ENCODE measurements around the gene UNC5B.

Gene UNC5B

DNA sequence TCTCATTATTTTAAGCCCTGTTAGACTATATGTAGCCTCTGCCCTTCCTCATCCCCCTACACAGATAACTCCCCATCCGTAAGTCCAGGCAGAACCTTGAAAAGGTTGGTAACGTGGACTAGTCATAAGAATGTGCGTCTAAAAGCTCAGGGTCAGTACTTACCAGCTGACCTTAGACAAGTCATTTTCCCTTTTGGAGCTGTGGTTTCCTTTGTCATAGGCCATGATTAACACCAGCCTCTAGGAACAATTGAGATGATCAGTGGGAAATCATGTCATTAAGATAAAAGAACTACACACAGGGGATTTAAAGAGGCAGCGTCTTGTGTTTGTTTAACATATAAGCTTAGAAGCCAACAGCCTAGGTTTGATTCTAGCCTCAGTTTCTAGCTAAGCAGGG is 6.9 kb upstream of the UNC5B start:
- no peak for DNase-seq (ENCODE audit: extremely low read depth, low read depth)
- TF ChIP-seq, protein P1, sequence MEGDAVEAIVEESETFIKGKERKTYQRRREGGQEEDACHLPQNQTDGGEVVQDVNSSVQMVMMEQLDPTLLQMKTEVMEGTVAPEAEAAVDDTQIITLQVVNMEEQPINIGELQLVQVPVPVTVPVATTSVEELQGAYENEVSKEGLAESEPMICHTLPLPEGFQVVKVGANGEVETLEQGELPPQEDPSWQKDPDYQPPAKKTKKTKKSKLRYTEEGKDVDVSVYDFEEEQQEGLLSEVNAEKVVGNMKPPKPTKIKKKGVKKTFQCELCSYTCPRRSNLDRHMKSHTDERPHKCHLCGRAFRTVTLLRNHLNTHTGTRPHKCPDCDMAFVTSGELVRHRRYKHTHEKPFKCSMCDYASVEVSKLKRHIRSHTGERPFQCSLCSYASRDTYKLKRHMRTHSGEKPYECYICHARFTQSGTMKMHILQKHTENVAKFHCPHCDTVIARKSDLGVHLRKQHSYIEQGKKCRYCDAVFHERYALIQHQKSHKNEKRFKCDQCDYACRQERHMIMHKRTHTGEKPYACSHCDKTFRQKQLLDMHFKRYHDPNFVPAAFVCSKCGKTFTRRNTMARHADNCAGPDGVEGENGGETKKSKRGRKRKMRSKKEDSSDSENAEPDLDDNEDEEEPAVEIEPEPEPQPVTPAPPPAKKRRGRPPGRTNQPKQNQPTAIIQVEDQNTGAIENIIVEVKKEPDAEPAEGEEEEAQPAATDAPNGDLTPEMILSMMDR (IDR thresholded peaks at IDR 0.05; ENCODE audit: low read depth, low read length, missing control alignments), result no peak
- H3K4me3 ChIP-seq (replicated peaks; ENCODE audit: low read depth, low read length), result no peak overlapping the region

DNA sequence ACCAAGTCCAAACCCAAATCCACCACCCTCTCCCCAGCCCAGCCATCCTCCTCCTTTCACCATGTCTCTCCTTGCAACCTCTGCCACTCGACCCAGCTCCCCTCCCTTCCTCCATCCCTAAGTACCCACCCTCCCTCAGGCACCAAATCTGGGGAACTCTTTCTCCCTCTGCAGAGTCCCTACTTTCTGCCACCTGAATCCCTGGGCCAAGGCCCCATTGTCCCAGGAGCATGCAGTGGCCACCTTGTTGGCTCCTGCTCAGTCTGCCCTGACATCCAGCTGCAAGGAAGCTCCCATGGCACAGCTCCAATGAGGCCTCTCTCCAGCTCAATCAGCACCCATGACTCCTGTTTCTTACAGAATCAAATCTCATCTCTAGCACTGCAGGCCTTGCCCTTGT is 5.5 kb upstream of the UNC5B start:
- TF ChIP-seq, protein P1 (IDR thresholded peaks at IDR 0.05; ENCODE audit: low read depth, low read length, missing control alignments), result no peak
- H3K4me3 ChIP-seq (replicated peaks; ENCODE audit: low read depth, low read length), result no peak overlapping the region
- DNase-seq (ENCODE audit: extremely low read depth, low read depth), result no peak

- no peak for DNase-seq (ENCODE audit: extremely low read depth, low read depth)
- TF ChIP-seq, protein P1 (IDR thresholded peaks at IDR 0.05; ENCODE audit: low read depth, low read length, missing control alignments), result no peak
- H3K4me3 ChIP-seq (replicated peaks; ENCODE audit: low read depth, low read length), result no peak overlapping the region
Observed at GRCh38 chr10:71207578-71207977, 4.8 kb upstream of the UNC5B start.

GRCh38 chr10:71209352-71209715 is 3.0 kb upstream of the UNC5B start:
- no peak for DNase-seq (ENCODE audit: extremely low read depth, low read depth)

GRCh38 chr10:71209731-71210541 is 2.4 kb upstream of the UNC5B start:
- TF ChIP-seq, protein P1 (IDR thresholded peaks at IDR 0.05; ENCODE audit: low read depth, low read length, missing control alignments), result no peak
- no peak for DNase-seq (ENCODE audit: extremely low read depth, low read depth)
- H3K4me3 ChIP-seq (replicated peaks; ENCODE audit: low read depth, low read length), result no peak overlapping the region

More at GRCh38 chr10:71209352-71209715, 3.0 kb upstream of the UNC5B start:
- TF ChIP-seq, protein P1 (IDR thresholded peaks at IDR 0.05; ENCODE audit: low read depth, low read length, missing control alignments), result no peak
- no peak overlapping the region for H3K4me3 ChIP-seq (replicated peaks; ENCODE audit: low read depth, low read length)

DNA sequence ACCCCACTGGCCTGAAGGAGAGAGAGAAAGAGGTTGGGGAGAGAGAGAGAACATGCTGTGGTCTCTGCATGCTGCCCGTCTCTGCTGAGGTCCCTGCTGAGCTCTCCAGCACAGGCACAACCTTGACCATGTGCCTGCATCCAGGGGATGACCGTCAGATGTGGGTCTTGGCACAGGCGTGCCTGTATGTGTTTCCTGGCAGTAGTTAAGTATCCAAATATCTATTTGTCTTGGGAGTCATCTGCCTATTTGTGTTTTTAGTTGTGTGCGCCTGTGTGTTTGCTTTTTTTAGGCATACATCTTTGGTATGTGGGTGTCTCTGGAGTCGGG is 1.9 kb upstream of the UNC5B start:
- DNase-seq (ENCODE audit: extremely low read depth, low read depth), result no peak
- no peak overlapping the region for H3K4me3 ChIP-seq (replicated peaks; ENCODE audit: low read depth, low read length)
- TF ChIP-seq, protein P1 (IDR thresholded peaks at IDR 0.05; ENCODE audit: low read depth, low read length, missing control alignments), result no peak

- TF ChIP-seq, protein P1 (IDR thresholded peaks at IDR 0.05; ENCODE audit: low read depth, low read length, missing control alignments), result no peak
- no peak overlapping the region for H3K4me3 ChIP-seq (replicated peaks; ENCODE audit: low read depth, low read length)
- no peak for DNase-seq (ENCODE audit: extremely low read depth, low read depth)
Observed at GRCh38 chr10:71211053-71211452, 1.3 kb upstream of the UNC5B start.

Data from HFF-Myc (cell line).